Measurements from ENCODE around the gene KASH5.

GRCh38 chr19:49403404-49404187, 15.5 kb downstream of the KASH5 start:
- TF ChIP-seq POLR2A (IDR thresholded peaks at IDR 0.05; ENCODE audit: low read length) (no peak), GATA1 (IDR thresholded peaks at IDR 0.05; ENCODE audit: low read depth, low read length) (no peak)

Measured in erythroblast (primary cell).